Effector CD8-positive, alpha-beta T cell (primary cell): ENCODE results near the gene URGCP.
"Not testable (repeated sequence)": the region's sequence is repeated elsewhere in the genome, so short reads cannot be mapped to it uniquely, and the experiment has no call there.

Experiments
- DNase-seq: peaks from one replicate; lab custom pipeline; 2025; lab: John Stamatoyannopoulos, UW

The URGCP gene

GRCh38 chr7:43872406-43873110 lies 33.8 kb downstream of the URGCP start:
- no peak for DNase-seq

GRCh38 chr7:43871064-43871463 lies 35.3 kb downstream of the URGCP start:
- DNase-seq: no peak

GRCh38 chr7:43870316-43870715 lies 36.1 kb downstream of the URGCP start:
- DNase-seq: no peak

GRCh38 chr7:43869867-43870240 lies 36.5 kb downstream of the URGCP start:
- no peak for DNase-seq

- peak; percentile 91 for DNase-seq
These were observed 37.2 kb downstream of the URGCP start, which contains the start of gene MRPS24 for GRCh38 chr7:43869006-43869866. Gene MRPS24 (minus strand): TSS chr7:43869517. CDS start chr7:43869495, 22 bp downstream.

- no peak for DNase-seq
These were observed 37.8 kb downstream of the URGCP start for GRCh38 chr7:43868681-43869005.

- DNase-seq: no peak
These were observed 38.2 kb downstream of the URGCP start for GRCh38 chr7:43868181-43868580.

GRCh38 chr7:43865277-43865676 lies 41.1 kb downstream of the URGCP start:
- DNase-seq: no peak

- no peak for DNase-seq
These were observed 42.3 kb downstream of the URGCP start for GRCh38 chr7:43864126-43864525.

GRCh38 chr7:43856996-43857395 lies 49.4 kb downstream of the URGCP start:
- no peak for DNase-seq

GRCh38 chr7:43856316-43856715 lies 50.1 kb downstream of the URGCP start:
- no peak for DNase-seq

GRCh38 chr7:43855176-43855575 lies 51.2 kb downstream of the URGCP start:
- DNase-seq: no peak

GRCh38 chr7:43851805-43852204 lies 54.6 kb downstream of the URGCP start:
- DNase-seq: no peak

- no peak for DNase-seq
These were observed 55.9 kb downstream of the URGCP start for GRCh38 chr7:43850348-43851116.

- no peak for DNase-seq
These were observed 57.3 kb downstream of the URGCP start for GRCh38 chr7:43849047-43849446.

GRCh38 chr7:43847496-43847895 lies 58.9 kb downstream of the URGCP start:
- no peak for DNase-seq

- no peak for DNase-seq
These were observed 61.7 kb downstream of the URGCP start for GRCh38 chr7:43844662-43845061.

GRCh38 chr7:43844257-43844656 lies 62.1 kb downstream of the URGCP start:
- DNase-seq: no peak

GRCh38 chr7:43843296-43843695 lies 63.1 kb downstream of the URGCP start:
- no peak for DNase-seq

- no peak for DNase-seq
These were observed 68.2 kb downstream of the URGCP start for GRCh38 chr7:43838201-43838658.

- no peak for DNase-seq
These were observed 71.7 kb downstream of the URGCP start for GRCh38 chr7:43834463-43835251.

GRCh38 chr7:43830917-43831316 lies 75.5 kb downstream of the URGCP start:
- not testable (repeated sequence) for DNase-seq
